GM21825 (cell line): Measurements from ENCODE around the gene KIAA1586.
"Not testable (repeated sequence)": the region's sequence is repeated elsewhere in the genome, so short reads cannot be mapped to it uniquely, and the experiment has no call there.

Experiments
- ATAC-seq: cut with Tn5 transposase; IDR thresholded peaks from one replicate; pipeline ENCODE4 v1.9.1; 2021; ENCODE audit warnings: mild to moderate bottlenecking, moderate library complexity; ENCODE audit not compliant: unreplicated experiment

Gene KIAA1586

DNA sequence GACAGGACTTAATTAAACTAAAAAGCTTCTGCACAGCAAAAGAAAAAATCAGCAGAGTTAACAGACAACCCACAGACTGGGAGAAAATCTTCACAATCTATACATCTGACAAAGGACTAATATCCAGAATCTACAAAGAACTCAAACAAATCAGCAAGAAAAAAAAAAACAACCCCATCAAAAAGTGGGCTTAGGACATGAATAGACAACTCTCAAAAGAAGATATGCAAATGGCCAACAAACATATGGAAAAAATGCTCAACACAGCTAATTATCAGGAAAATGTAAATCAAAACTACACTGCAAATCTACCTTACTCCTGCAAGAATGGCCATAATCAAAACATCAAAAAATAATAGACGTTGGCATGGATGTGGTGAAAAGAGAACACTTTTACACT lies 2.4 kb upstream of the KIAA1586 start:
- not testable (repeated sequence) for ATAC-seq

DNA sequence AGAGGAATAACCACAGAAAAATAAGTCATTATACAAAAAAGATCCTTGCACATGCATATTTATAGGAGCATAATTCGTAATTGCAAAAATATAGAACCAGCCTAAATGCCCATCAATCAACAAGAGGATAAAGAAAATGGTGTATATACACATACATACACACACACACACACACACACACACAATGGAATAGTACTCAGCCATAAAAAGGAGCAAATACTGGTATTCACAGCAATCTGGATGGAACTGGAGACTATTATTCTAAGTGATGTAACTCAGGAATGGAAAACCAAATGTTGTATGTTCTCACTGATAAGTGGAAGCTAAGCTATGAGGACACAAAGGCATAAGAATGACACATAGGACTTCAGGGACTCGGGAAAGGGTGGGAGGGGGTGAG lies 1.9 kb upstream of the KIAA1586 start:
- ATAC-seq = no peak

DNA sequence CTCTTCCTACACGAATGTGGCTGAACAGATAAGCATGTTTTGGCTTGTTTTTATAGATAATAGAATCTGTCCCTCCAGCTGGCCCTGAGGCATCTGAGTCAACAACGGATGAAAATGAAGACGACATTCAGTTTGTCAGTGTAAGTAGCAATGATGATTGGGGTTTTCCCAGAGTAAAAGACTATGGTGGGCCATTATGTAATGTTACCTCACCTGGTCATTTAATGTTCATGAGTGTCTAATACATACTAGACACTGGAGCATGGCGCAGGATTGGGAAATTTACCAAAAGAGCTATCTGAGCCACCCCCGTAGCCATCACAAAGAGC lies 728 bp downstream of the KIAA1586 start:
- peak; percentile 23 for ATAC-seq

- not testable (repeated sequence) for ATAC-seq
Measured at GRCh38 chr6:57047859-57048258, 1.4 kb downstream of the KIAA1586 start.

DNA sequence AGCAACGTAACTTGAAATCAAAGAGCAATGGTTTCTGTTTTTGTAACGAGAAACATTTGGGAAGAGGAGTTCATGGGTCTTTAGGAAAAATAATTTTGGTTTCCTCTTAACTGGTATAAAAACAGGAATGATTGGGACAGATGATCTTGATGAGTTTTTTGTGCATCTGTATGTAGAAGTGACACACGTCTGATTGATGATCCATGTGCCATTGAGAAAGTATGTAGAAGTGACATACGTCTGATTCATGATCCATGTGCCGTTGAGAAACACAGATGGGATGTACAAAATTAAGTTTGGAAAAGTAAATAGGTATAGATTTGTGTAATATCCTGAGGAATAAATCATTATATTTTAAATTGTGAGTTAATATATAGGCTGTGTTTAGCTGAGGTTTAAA lies 2.1 kb downstream of the KIAA1586 start:
- no peak for ATAC-seq

- no peak for ATAC-seq
Measured at GRCh38 chr6:57063847-57064246, 17.4 kb downstream of the KIAA1586 start.

DNA sequence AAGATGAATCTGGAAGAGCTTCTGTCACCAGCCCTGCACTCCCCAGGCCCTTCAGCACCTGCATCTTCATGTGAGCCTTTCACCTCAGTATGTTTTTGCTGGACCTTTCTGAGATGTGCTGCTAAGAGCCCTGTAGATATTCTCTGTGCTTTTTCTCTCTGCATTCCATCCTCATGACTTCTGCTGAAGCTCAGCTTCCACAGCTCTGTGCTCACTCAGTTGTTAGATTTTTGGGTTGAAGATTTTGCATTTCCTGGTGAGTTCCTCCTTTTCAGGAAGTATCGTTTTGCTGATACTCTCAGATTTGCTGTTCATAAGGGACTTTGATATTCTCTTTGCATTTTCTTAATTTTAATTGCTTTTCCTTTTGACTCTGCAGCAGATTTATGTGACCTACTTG lies 18.3 kb downstream of the KIAA1586 start:
- ATAC-seq = no peak

DNA sequence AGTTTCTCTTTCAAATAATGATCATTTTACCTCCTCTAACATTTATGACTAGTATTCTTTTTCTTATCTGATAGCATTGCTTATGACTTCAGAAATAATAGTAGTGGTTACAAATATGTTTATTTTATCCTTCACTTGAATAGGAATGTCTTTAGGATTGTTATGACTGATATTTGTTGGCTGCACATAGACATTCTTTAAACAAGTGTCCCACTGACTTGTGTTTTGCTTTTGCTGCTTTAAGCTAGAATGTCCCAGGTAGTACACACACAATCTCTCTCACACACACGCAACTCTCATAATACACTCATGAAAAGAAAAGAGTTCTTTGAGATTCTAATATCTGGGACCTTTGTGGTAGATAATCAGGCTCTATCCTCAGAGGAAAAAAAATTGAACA lies 21.6 kb downstream of the KIAA1586 start:
- no peak for ATAC-seq

GRCh38 chr6:57069228-57069627 lies 22.7 kb downstream of the KIAA1586 start:
- ATAC-seq = no peak

DNA sequence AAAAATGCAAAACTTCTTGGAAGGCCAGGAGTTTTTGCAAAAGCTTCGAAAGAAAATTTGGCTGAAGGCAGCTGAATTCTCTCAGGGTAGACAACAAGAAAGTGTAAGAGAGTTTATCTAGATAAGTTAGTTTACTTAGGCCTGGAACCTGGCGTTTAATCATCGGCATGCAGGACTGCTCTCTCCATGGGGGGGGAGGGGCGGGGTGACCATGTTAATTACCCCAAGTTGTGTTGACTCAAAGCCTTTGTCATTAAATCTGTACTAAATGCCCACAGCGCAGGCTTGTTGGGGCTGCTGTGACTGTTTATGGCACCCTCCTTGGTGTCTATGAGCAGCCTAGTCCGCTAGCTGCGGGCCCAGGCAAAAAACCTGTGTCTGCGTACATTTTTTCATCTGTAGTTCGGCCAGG lies 23.4 kb downstream of the KIAA1586 start:
- ATAC-seq = no peak

DNA sequence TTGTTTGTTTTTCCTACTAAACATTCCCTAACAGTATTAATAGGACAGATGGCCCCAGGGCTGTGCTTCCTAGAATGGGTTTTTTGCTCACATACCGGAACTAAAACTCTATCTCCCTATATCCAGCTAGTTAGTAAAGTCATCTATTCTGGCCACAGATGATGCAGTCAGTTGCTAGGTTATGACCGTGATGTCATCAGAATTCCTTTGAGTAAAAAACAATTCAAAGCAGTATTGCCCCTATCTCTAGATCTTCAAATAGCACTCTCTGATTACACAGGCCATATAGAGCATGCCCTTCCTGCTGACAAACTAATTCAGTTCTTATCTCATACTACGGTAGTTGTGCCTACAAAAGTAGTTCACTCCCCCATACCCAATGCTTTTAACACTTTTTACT lies 25.6 kb downstream of the KIAA1586 start:
- ATAC-seq = no peak

GRCh38 chr6:57074383-57074782 lies 27.9 kb downstream of the KIAA1586 start:
- ATAC-seq = no peak

DNA sequence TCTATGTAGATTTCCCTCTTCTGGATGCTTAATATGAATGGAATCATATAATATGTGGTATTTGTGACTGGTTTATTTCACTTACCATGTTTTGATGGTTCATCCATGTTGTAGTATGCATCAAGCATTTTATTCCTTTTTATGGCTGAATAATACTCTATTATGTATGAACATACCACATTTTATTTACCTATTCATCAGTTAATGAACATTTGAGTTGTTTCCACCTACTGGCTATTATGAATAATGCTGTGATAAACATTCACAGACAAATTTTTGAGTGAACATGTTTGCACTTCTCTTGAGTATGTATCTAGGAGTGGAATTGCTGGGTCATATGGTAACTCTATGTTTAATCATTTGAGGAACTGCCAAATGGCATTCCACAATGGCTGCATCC lies 28.6 kb downstream of the KIAA1586 start:
- ATAC-seq = no peak

GRCh38 chr6:57078531-57079207 lies 32.2 kb downstream of the KIAA1586 start:
- ATAC-seq = no peak

GRCh38 chr6:57085471-57085870 lies 39.0 kb downstream of the KIAA1586 start:
- no peak for ATAC-seq

DNA sequence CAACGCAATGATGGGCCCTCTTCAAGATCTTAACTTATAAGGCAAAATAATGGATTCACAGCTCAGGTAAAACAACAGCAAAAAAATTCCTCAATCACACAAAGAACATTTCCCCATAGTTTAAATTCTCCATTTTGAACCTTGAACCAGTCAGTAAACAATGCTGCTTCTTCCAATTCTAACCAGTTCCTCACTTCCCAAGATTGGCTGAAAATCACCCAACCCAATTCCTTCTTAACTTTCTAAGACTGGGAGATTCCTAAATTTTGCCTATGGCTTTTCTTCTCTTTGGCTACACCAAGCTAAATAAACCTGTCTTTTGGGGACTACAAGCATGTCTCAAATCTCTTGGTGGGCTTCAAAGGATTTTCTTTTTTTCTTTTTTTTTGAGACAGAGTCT lies 40.4 kb downstream of the KIAA1586 start:
- ATAC-seq = no peak

- no peak for ATAC-seq
Measured at GRCh38 chr6:57087916-57088315, 41.4 kb downstream of the KIAA1586 start.

DNA sequence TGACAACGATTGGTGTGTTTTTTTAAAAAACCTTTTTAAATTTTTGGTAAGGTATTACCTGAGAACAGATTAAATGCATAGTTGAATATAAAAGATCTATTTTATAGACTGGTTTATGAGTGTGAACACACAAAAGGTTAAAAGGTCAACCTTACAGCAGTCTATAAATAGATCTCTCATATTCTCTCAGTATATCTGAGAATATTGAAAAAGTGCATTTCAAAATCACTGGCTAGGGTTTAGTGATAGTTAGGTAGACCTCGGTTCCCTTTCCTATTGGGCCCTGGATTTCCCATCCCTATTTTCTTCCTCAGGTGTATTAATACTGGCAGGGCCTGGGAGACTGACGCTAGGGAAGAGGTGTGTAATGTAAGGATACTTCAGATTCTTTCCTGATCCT lies 42.8 kb downstream of the KIAA1586 start:
- no peak for ATAC-seq

GRCh38 chr6:57089687-57090457 lies 43.4 kb downstream of the KIAA1586 start, which contains the start of gene ZNF451:
ZNF451 (plus strand) TSS chr6:57090188; CDS start chr6:57090254, 66 bp downstream.
- peak; percentile 93 for ATAC-seq

DNA sequence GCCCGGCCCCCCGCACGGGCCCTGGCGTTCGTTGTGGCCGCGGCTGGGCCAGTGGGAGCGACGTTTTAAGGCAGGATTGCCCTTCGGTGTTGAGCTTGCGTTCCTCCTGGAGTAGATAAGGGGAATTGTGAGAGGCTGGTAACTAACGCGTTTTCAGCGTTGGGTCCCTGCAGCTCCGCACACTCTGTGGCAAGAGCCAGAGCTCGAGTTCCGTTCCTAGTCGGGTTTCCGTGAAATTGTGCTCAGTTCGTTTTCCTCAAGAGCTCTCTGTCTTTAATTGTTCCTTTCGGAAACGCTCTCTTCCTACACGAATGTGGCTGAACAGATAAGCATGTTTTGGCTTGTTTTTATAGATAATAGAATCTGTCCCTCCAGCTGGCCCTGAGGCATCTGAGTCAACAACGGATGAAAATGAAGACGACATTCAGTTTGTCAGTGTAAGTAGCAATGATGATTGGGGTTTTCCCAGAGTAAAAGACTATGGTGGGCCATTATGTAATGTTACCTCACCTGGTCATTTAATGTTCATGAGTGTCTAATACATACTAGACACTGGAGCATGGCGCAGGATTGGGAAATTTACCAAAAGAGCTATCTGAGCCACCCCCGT lies 44.1 kb downstream of the KIAA1586 start:
- peak; percentile 15 for ATAC-seq

GRCh38 chr6:57091375-57091774 lies 44.9 kb downstream of the KIAA1586 start:
- ATAC-seq = not testable (repeated sequence)

DNA sequence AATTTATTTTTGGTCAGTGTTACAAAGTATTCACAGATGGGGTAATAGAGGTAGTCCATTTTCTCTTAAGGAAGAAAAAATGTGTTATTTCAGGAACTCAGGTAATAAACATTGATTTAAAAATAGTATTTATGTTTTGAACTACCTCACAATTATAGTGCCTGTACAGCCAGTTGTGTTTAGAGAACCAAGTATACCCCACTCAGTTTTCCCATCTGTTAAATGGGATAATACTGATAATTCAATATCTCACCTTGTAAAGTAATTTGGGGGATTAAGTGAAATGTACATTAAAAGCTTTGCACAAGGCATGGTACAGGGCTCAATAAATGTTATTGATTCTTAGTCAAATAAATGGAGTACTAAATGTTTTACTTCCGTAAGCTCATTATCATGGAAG lies 48.2 kb downstream of the KIAA1586 start:
- ATAC-seq = no peak
